ENCODE measurements around the gene NTM. TPM values are rescaled to one million over a fixed set of nuclear protein-coding genes. Genes with fewer than 3 reads are reported as not detected.

The NTM gene
- total RNA-seq, 1 experiment from 2014 or later, result not detected

- Histone ChIP-seq H3K4me3 (replicated peaks in 1 of 2; ENCODE audit: low read depth in 1 of 2, low read length in 2 of 2) (no peak overlapping the region), H3K27me3 (ENCODE audit: insufficient read depth, low read length) (no peaks in the 10 kb centered on the region), H3K4me1 (ENCODE audit: control insufficient read depth in 1 of 2, insufficient read depth in 2 of 2, low read length in 2 of 2) (no peaks in the 10 kb centered on the region), H3K79me2 (ENCODE audit: insufficient read depth, low read length) (no peaks in the 10 kb centered on the region), H3K4me2 (ENCODE audit: low read length) (no peak overlapping the region), H3K9me2 (ENCODE audit: insufficient read depth) (no peaks in the 10 kb centered on the region), H3K9me3 (ENCODE audit: control insufficient read depth in 1 of 2, insufficient read depth in 1 of 2, low read depth in 1 of 2, low read length in 2 of 2) (peaks cover 10 to 41% of the 10 kb centered on the region in 2 experiments; a peak in 2 of 4 replicates), H3K9ac (ENCODE audit: low read length) (no peak overlapping the region), H2AFZ (ENCODE audit: low read depth, low read length, poor library complexity, severe bottlenecking) (no peak overlapping the region), H4K20me1 (ENCODE audit: insufficient read depth) (no peaks in the 10 kb centered on the region), H3K27ac (ENCODE audit: low read depth, low read length) (no peak overlapping the region), H3K36me3 (ENCODE audit: control insufficient read depth in 1 of 2, insufficient read depth in 2 of 2, low read length in 2 of 2) (no peaks in the 10 kb centered on the region)
- ATAC-seq, result no peak
- no peak for DNase-seq (ENCODE audit: low read depth, low spot score)
- ChIA-PET CTCF (no interaction called here), POLR2A (no interaction called here), RAD21 (ENCODE audit: low non-redundant PET in 1 of 2, low total read pairs in 2 of 2, uncharacterized antibody in 2 of 2, unreplicated experiment in 2 of 2) (no interaction called here)
- TF ChIP-seq TCF7L2 (IDR thresholded peaks at IDR 0.05; ENCODE audit: borderline replicate concordance, extremely low read depth, insufficient read depth, insufficient read length), result no peak
- TF ChIP-seq RAD21 (IDR thresholded peaks at IDR 0.05; ENCODE audit: low read depth), result no peak
- no peak for TF ChIP-seq FOSL1 (IDR thresholded peaks at IDR 0.05; ENCODE audit: low read depth)
- TF ChIP-seq SP1 (IDR thresholded peaks at IDR 0.05; ENCODE audit: low read depth), result no peak
- no peak for TF ChIP-seq POLR2AphosphoS5 (IDR thresholded peaks at IDR 0.05; ENCODE audit: low read depth, low read length)
- TF ChIP-seq ZBTB33 (IDR thresholded peaks at IDR 0.05; ENCODE audit: extremely low read depth, insufficient replicate concordance, low read length), result no peak
- TF ChIP-seq ZFX (IDR thresholded peaks at IDR 0.05), result no peak
- no peak for TF ChIP-seq CTCF (IDR thresholded peaks at IDR 0.05 in 2 of 3, conservative IDR thresholded peaks at IDR 0.05 in 1 of 3; ENCODE audit: borderline replicate concordance in 1 of 3, insufficient read depth in 1 of 3, low read depth in 2 of 3, low read length in 2 of 3)
- no peak for TF ChIP-seq ZNF274 (IDR thresholded peaks at IDR 0.05; ENCODE audit: low read depth, low read length)
- TF ChIP-seq EGR1 (IDR thresholded peaks at IDR 0.05; ENCODE audit: low read depth), result no peak
- no peak for TF ChIP-seq SRF (IDR thresholded peaks at IDR 0.05; ENCODE audit: low read depth)
- no peak for TF ChIP-seq ATF3 (IDR thresholded peaks at IDR 0.05)
- TF ChIP-seq POLR2A (IDR thresholded peaks at IDR 0.05; ENCODE audit: borderline replicate concordance, extremely low read depth, insufficient read depth, insufficient read length), result no peak
- no peak for TF ChIP-seq ELF1 (IDR thresholded peaks at IDR 0.05; ENCODE audit: borderline replicate concordance, low read depth)
- TF ChIP-seq CEBPB (IDR thresholded peaks at IDR 0.05; ENCODE audit: low read depth), result no peak
- no peak for TF ChIP-seq JUND (IDR thresholded peaks at IDR 0.05)
- no peak for TF ChIP-seq SIN3A (IDR thresholded peaks at IDR 0.05; ENCODE audit: low read depth)
- no peak for TF ChIP-seq YY1 (IDR thresholded peaks at IDR 0.05; ENCODE audit: extremely low read depth, insufficient replicate concordance, low read depth, low read length)
- TF ChIP-seq CBX3 (IDR thresholded peaks at IDR 0.05; ENCODE audit: low read depth), result no peak
- no TSS peak for BruUV-seq (replicated peaks)
- intact Hi-C loops (cut with micrococcal nuclease), result no loop called here
Measured at GRCh38 chr11:131868629-131869507, 498.5 kb downstream of the NTM start.

Measured in HCT116 (cell line).